Measurements from ENCODE around the gene LACC1.

Gene LACC1

GRCh38 chr13:43929947-43930346, 50.2 kb downstream of the LACC1 start:
- DNase-seq, result no peak
- in situ Hi-C loops (cut with HindIII; ENCODE audit: low pct_ligation_motif_present, low pct_unique_long_range_greater_than_20kb, low sequenced_read_pairs), result no loop called here

GRCh38 chr13:43933378-43933777, 53.7 kb downstream of the LACC1 start:
- no peak for DNase-seq
- in situ Hi-C loops (cut with HindIII; ENCODE audit: low pct_ligation_motif_present, low pct_unique_long_range_greater_than_20kb, low sequenced_read_pairs), result no loop called here

- no peak for DNase-seq
- in situ Hi-C loops (cut with HindIII; ENCODE audit: low pct_ligation_motif_present, low pct_unique_long_range_greater_than_20kb, low sequenced_read_pairs), result no loop called here
Measured at GRCh38 chr13:43934273-43934672, 54.6 kb downstream of the LACC1 start.

- in situ Hi-C loops (cut with HindIII; ENCODE audit: low pct_ligation_motif_present, low pct_unique_long_range_greater_than_20kb, low sequenced_read_pairs), result no loop called here
- no peak for DNase-seq
Measured at GRCh38 chr13:43935878-43936277, 56.2 kb downstream of the LACC1 start.

- no peak for DNase-seq
- in situ Hi-C loops (cut with HindIII; ENCODE audit: low pct_ligation_motif_present, low pct_unique_long_range_greater_than_20kb, low sequenced_read_pairs), result no loop called here
Measured at GRCh38 chr13:43936647-43937046, 56.9 kb downstream of the LACC1 start.

- DNase-seq, result no peak
- in situ Hi-C loops (cut with HindIII; ENCODE audit: low pct_ligation_motif_present, low pct_unique_long_range_greater_than_20kb, low sequenced_read_pairs), result no loop called here
Measured at GRCh38 chr13:43937839-43938238, 58.1 kb downstream of the LACC1 start.

- in situ Hi-C loops (cut with HindIII; ENCODE audit: low pct_ligation_motif_present, low pct_unique_long_range_greater_than_20kb, low sequenced_read_pairs), result no loop called here
- DNase-seq, result no peak
Measured at GRCh38 chr13:43938449-43938848, 58.7 kb downstream of the LACC1 start.

- in situ Hi-C loops (cut with HindIII; ENCODE audit: low pct_ligation_motif_present, low pct_unique_long_range_greater_than_20kb, low sequenced_read_pairs), result no loop called here
- DNase-seq, result no peak
Measured at GRCh38 chr13:43939086-43939485, 59.4 kb downstream of the LACC1 start.

GRCh38 chr13:43942286-43942685, 62.6 kb downstream of the LACC1 start:
- no peak for DNase-seq
- in situ Hi-C loops (cut with HindIII; ENCODE audit: low pct_ligation_motif_present, low pct_unique_long_range_greater_than_20kb, low sequenced_read_pairs), result no loop called here
